ENCODE data around the gene ACTL6B. TPM values are rescaled to one million over a fixed set of nuclear protein-coding genes. Genes with fewer than 3 reads are reported as not detected.

Gene ACTL6B
- total and polyA plus RNA-seq, 9 of the 15 experiments (the other 6 are each of a cell fraction or from before 2014, with no cell fraction given): not detected

GRCh38 chr7:100604028-100604975 lies 51.9 kb downstream of the ACTL6B start (continued):
- TF ChIP-seq, protein P1, sequence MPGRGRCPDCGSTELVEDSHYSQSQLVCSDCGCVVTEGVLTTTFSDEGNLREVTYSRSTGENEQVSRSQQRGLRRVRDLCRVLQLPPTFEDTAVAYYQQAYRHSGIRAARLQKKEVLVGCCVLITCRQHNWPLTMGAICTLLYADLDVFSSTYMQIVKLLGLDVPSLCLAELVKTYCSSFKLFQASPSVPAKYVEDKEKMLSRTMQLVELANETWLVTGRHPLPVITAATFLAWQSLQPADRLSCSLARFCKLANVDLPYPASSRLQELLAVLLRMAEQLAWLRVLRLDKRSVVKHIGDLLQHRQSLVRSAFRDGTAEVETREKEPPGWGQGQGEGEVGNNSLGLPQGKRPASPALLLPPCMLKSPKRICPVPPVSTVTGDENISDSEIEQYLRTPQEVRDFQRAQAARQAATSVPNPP (IDR thresholded peaks at IDR 0.05; ENCODE audit: borderline replicate concordance, insufficient read depth, insufficient read length): no peak
- TF ChIP-seq NR4A1 (CRISPR knock-in tag; IDR thresholded peaks at IDR 0.05): no peak
- TF ChIP-seq NR4A1 (tag; IDR thresholded peaks at IDR 0.05): no peak
- TF ChIP-seq BMI1 (IDR thresholded peaks at IDR 0.05; ENCODE audit: low read length): no peak
- TF ChIP-seq NR3C1 (CRISPR knock-in tag; IDR thresholded peaks at IDR 0.05): no peak
- peak; percentile 57; the same call in 1 of the 2 replicates for TF ChIP-seq SOX6 (IDR thresholded peaks at IDR 0.05)
- no peak for TF ChIP-seq POLR3A (IDR thresholded peaks at IDR 0.05; ENCODE audit: borderline replicate concordance, extremely low read depth, insufficient read depth, insufficient read length)
- peak; percentile 16; the same call in 1 of the 2 replicates for TF ChIP-seq PHB (CRISPR knock-in tag; IDR thresholded peaks at IDR 0.05)
- TF ChIP-seq PTTG1 (tag; IDR thresholded peaks at IDR 0.05; ENCODE audit: low read depth): no peak
- no peak for TF ChIP-seq PYGO2 (tag; IDR thresholded peaks at IDR 0.05)
- TF ChIP-seq, protein P2, sequence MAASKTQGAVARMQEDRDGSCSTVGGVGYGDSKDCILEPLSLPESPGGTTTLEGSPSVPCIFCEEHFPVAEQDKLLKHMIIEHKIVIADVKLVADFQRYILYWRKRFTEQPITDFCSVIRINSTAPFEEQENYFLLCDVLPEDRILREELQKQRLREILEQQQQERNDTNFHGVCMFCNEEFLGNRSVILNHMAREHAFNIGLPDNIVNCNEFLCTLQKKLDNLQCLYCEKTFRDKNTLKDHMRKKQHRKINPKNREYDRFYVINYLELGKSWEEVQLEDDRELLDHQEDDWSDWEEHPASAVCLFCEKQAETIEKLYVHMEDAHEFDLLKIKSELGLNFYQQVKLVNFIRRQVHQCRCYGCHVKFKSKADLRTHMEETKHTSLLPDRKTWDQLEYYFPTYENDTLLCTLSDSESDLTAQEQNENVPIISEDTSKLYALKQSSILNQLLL (CRISPR knock-in tag; IDR thresholded peaks at IDR 0.05; ENCODE audit: borderline replicate concordance): no peak
- TF ChIP-seq MYBL2 (IDR thresholded peaks at IDR 0.05; ENCODE audit: low read depth): no peak
- TF ChIP-seq MYBL2 (CRISPR knock-in tag; IDR thresholded peaks at IDR 0.05; ENCODE audit: borderline replicate concordance): no peak
- TF ChIP-seq NELFE (IDR thresholded peaks at IDR 0.05; ENCODE audit: insufficient read depth, insufficient read length): no peak
- TF ChIP-seq, protein P3, sequence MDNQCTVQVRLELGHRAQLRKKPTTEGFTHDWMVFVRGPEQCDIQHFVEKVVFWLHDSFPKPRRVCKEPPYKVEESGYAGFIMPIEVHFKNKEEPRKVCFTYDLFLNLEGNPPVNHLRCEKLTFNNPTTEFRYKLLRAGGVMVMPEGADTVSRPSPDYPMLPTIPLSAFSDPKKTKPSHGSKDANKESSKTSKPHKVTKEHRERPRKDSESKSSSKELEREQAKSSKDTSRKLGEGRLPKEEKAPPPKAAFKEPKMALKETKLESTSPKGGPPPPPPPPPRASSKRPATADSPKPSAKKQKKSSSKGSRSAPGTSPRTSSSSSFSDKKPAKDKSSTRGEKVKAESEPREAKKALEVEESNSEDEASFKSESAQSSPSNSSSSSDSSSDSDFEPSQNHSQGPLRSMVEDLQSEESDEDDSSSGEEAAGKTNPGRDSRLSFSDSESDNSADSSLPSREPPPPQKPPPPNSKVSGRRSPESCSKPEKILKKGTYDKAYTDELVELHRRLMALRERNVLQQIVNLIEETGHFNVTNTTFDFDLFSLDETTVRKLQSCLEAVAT (IDR thresholded peaks at IDR 0.05): 0 out of 4 replicates have a peak, but pooled peaks of 1 of the 2 experiments have one; percentile 35
- TF ChIP-seq, protein P4, sequence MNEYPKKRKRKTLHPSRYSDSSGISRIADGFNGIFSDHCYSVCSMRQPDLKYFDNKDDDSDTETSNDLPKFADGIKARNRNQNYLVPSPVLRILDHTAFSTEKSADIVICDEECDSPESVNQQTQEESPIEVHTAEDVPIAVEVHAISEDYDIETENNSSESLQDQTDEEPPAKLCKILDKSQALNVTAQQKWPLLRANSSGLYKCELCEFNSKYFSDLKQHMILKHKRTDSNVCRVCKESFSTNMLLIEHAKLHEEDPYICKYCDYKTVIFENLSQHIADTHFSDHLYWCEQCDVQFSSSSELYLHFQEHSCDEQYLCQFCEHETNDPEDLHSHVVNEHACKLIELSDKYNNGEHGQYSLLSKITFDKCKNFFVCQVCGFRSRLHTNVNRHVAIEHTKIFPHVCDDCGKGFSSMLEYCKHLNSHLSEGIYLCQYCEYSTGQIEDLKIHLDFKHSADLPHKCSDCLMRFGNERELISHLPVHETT (CRISPR knock-in tag; conservative IDR thresholded peaks at IDR 0.05 in 1 of 2, IDR thresholded peaks at IDR 0.05 in 1 of 2): no peak
- TF ChIP-seq FOXK2 (conservative IDR thresholded peaks at IDR 0.05 in 1 of 2, IDR thresholded peaks at IDR 0.05 in 1 of 2; ENCODE audit: low read depth in 2 of 2): no peak
- no peak for TF ChIP-seq MED1 (CRISPR knock-in tag; IDR thresholded peaks at IDR 0.05; ENCODE audit: borderline replicate concordance)
- peak; percentile 65 to 84 for TF ChIP-seq E2F6 (IDR thresholded peaks at IDR 0.05; ENCODE audit: borderline replicate concordance in 1 of 2, extremely low read depth in 1 of 2, insufficient read depth in 1 of 2, insufficient read length in 1 of 2, low read depth in 1 of 2, low read length in 1 of 2, poor library complexity in 1 of 2, severe bottlenecking in 1 of 2)

Data from K562 (cell line).